DND-41 (cell line): ENCODE data around the gene SIGLEC6.

ENCODE experiments used
- EZH2 ChIP-seq: IDR thresholded peaks from 3 replicates; pipeline ENCODE4 v1.6.1; 2012; ENCODE audit warnings: borderline replicate concordance, low read depth, mild to moderate bottlenecking, moderate library complexity, low read length, inconsistent platforms; ENCODE audit not compliant: severe bottlenecking
- TF ChIP-seq, protein P1 (sequence below): IDR thresholded peaks from 2 replicates; pipeline ENCODE4 v1.5.1; 2012; ENCODE audit warnings: borderline replicate concordance, low read length, moderate library complexity, mild to moderate bottlenecking; ENCODE audit not compliant: poor library complexity, severe bottlenecking; ENCODE audit errors: extremely low read depth

DNA sequence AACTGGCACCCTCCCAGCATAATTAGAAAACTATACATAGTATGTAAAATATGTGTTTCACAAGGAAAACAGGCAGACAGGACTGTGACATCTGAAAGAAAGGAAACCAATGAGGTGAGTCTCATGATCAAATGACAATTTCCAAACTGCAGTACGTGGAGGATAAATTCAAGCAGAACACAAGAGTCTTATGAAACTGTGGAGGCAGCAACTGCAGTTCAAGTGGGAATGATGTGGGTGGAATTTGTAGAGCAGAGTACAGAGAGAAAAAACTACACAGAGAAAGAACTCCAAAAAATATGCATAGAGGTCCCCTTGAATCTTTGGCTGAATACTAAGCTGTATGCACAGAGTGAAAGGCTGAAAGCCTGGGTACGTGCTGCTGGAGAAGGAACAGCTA is 9.7 kb downstream of the SIGLEC6 start:
- TF ChIP-seq, protein P1, sequence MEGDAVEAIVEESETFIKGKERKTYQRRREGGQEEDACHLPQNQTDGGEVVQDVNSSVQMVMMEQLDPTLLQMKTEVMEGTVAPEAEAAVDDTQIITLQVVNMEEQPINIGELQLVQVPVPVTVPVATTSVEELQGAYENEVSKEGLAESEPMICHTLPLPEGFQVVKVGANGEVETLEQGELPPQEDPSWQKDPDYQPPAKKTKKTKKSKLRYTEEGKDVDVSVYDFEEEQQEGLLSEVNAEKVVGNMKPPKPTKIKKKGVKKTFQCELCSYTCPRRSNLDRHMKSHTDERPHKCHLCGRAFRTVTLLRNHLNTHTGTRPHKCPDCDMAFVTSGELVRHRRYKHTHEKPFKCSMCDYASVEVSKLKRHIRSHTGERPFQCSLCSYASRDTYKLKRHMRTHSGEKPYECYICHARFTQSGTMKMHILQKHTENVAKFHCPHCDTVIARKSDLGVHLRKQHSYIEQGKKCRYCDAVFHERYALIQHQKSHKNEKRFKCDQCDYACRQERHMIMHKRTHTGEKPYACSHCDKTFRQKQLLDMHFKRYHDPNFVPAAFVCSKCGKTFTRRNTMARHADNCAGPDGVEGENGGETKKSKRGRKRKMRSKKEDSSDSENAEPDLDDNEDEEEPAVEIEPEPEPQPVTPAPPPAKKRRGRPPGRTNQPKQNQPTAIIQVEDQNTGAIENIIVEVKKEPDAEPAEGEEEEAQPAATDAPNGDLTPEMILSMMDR, result no peak
- no peak for TF ChIP-seq EZH2
